Keratinocyte (primary cell): Measurements from ENCODE around the gene PARD3. TPM values are rescaled to one million over a fixed set of nuclear protein-coding genes. Genes with fewer than 3 reads are reported as not detected.

Source experiments
- DNase-seq: peaks from one replicate; pipeline ENCODE4 v3.0.0-alpha.2; 2011; ENCODE audit warnings: low read depth, missing footprints, low spot score
- FAIRE-seq: peaks from 2 replicates; lab custom pipeline; 2011; peaks lifted over from hg19 to GRCh38; lab: Jason Lieb, UNC
- H2AFZ ChIP-seq: 2 replicates; pipeline ENCODE4 v1.6.0; 2012; ENCODE audit warnings: low read length, control low read depth, inconsistent platforms; ENCODE audit not compliant: control insufficient read depth
- H3K27ac ChIP-seq: 2 replicates; pipeline ENCODE4 v1.5.1; 2011; ENCODE audit warnings: low read length; ENCODE audit not compliant: control insufficient read depth, insufficient read depth
- H3K27me3 ChIP-seq: 3 replicates; pipeline ENCODE4 v1.6.0; 2011; ENCODE audit warnings: low read length; ENCODE audit not compliant: control insufficient read depth, insufficient read depth; ENCODE audit errors: extremely low read depth
- H3K36me3 ChIP-seq, 2 experiments: 2 replicates in 1 of 2; 3 replicates in 1 of 2; pipeline ENCODE4 v1.5.1; 2011; ENCODE audit warnings: low read length in 2 of 2, mild to moderate bottlenecking in 1 of 2; ENCODE audit not compliant: control insufficient read depth in 2 of 2, insufficient read depth in 2 of 2; ENCODE audit errors: extremely low read depth in 1 of 2
- H3K4me1 ChIP-seq: 3 replicates; pipeline ENCODE4 v1.5.1; 2011; ENCODE audit warnings: low read length; ENCODE audit not compliant: control insufficient read depth, insufficient read depth; ENCODE audit errors: extremely low read depth
- H3K4me2 ChIP-seq: 3 replicates; pipeline ENCODE4 v1.6.0; 2011; ENCODE audit warnings: low read depth, low read length; ENCODE audit not compliant: control insufficient read depth, insufficient read depth; ENCODE audit errors: extremely low read depth
- H3K4me3 ChIP-seq, 3 experiments: fragments of 200-600 bp in 1 of 3; sonication (generic) in 1 of 3; 2 replicates in 2 of 3; 3 replicates in 1 of 3; pipeline ENCODE4 v1.5.1; 2011 to 2016; ENCODE audit warnings: low read length in 3 of 3, mild to moderate bottlenecking in 3 of 3, control low read depth in 2 of 3, inconsistent platforms in 1 of 3, low read depth in 1 of 3, mixed read lengths in 1 of 3, mixed run types in 1 of 3, moderate library complexity in 1 of 3; ENCODE audit not compliant: control insufficient read depth in 2 of 3, insufficient read depth in 2 of 3; ENCODE audit errors: extremely low read depth in 1 of 3
- H3K79me2 ChIP-seq: 2 replicates; pipeline ENCODE4 v1.6.0; 2012; ENCODE audit warnings: low read length; ENCODE audit not compliant: control insufficient read depth, insufficient read depth
- H3K9ac ChIP-seq: 3 replicates; pipeline ENCODE4 v1.6.0; 2011; ENCODE audit warnings: low read length; ENCODE audit not compliant: control insufficient read depth, insufficient read depth; ENCODE audit errors: extremely low read depth
- H3K9me1 ChIP-seq: 3 replicates; pipeline ENCODE4 v1.6.0; 2011; ENCODE audit warnings: low read length; ENCODE audit not compliant: control insufficient read depth, insufficient read depth; ENCODE audit errors: extremely low read depth
- H3K9me3 ChIP-seq: 2 replicates; pipeline ENCODE4 v1.5.1; 2012; ENCODE audit warnings: low read depth, low read length; ENCODE audit not compliant: control insufficient read depth
- H4K20me1 ChIP-seq: 3 replicates; pipeline ENCODE4 v1.6.0; 2011; ENCODE audit warnings: low read length; ENCODE audit not compliant: control insufficient read depth, insufficient read depth; ENCODE audit errors: extremely low read depth
- CTCF ChIP-seq, 3 experiments: IDR thresholded peaks in 1 of 3; conservative IDR thresholded peaks in 1 of 3; optimal IDR thresholded peaks in 1 of 3; 2 replicates in 2 of 3; 3 replicates in 1 of 3; pipeline versions ENCODE3 to v1.5.1; 2011; ENCODE audit warnings: low read length in 3 of 3, mild to moderate bottlenecking in 3 of 3, moderate library complexity in 2 of 3, control low read depth in 1 of 3, inconsistent platforms in 1 of 3; ENCODE audit not compliant: insufficient read depth in 2 of 3; ENCODE audit errors: extremely low read depth in 1 of 3
- EZH2 ChIP-seq: IDR thresholded peaks from one replicate; pipeline ENCODE4 v1.6.1; 2012; ENCODE audit warnings: inconsistent platforms, mild to moderate bottlenecking, low read length, moderate library complexity
- dilution Hi-C: fragments of 300-500 bp; cut with MboI; formaldehyde crosslinking; loops from one replicate; pipeline ENCODE4 v1.7.0; 2020; ENCODE audit warnings: low sequenced_read_pairs; ENCODE audit not compliant: extremely low pct_ligation_motif_present
- polyA plus RNA-seq, 5 experiments: library from polyadenylated mRNA; depleted of rRNA in 3 of 5; stranded (reverse) in 3 of 5; stranded (forward) in 1 of 5; unstranded in 1 of 5; fragments of >200 nt; gene quantifications; 1 replicate in 1 of 5; 2 replicates in 3 of 5; 3 replicates in 1 of 5; pipeline versions ENCODE4 v1.2.1 to v1.2.3, GENCODE V29; 2011 to 2012; ENCODE audit warnings: missing spikeins in 2 of 5, low read depth in 1 of 5, low replicate concordance in 1 of 5

Gene PARD3
- polyA plus RNA-seq, 1 donor (not counting 4 experiments of a cell fraction or from before 2014, with no cell fraction given): 46.4 TPM

GRCh38 chr10:34587680-34588019 is 227.4 kb downstream of the PARD3 start:
- Histone ChIP-seq H3K4me1 (peaks cover 40% of the 10 kb centered on the region), H3K9ac (no peak overlapping the region), H3K79me2 (peaks cover 30% of the 10 kb centered on the region), H3K9me3 (no peaks in the 10 kb centered on the region), H3K27me3 (no peaks in the 10 kb centered on the region), H3K36me3 (no peaks in the 10 kb centered on the region), H3K4me3 (no peak overlapping the region), H3K27ac (no peak overlapping the region), H2AFZ (no peak overlapping the region), H4K20me1 (no peaks in the 10 kb centered on the region), H3K4me2 (no peak overlapping the region), H3K9me1 (no peaks in the 10 kb centered on the region)
- DNase-seq (no peak), FAIRE-seq (no peak)
- dilution Hi-C loops: no loop called here
- TF ChIP-seq EZH2 (no peak), CTCF (optimal IDR thresholded peaks at IDR 0.05 in 1 of 3, IDR thresholded peaks at IDR 0.05 in 1 of 3, conservative IDR thresholded peaks at IDR 0.05 in 1 of 3; ENCODE audit: extremely low read depth in 1 of 3, insufficient read depth in 2 of 3, low read length in 3 of 3) (no peak)

- no peak overlapping the region for H3K4me2 ChIP-seq
- H3K27me3 ChIP-seq: no peaks in the 10 kb centered on the region
- H4K20me1 ChIP-seq: no peaks in the 10 kb centered on the region
- H3K9me1 ChIP-seq: no peaks in the 10 kb centered on the region
- H3K27ac ChIP-seq: no peak overlapping the region
- DNase-seq (no peak), FAIRE-seq (no peak)
- H3K4me1 ChIP-seq: peaks cover 45% of the 10 kb centered on the region
- H3K4me3 ChIP-seq: no peak overlapping the region
- dilution Hi-C loops: no loop called here
- H3K9ac ChIP-seq: no peak overlapping the region
- peaks cover 28% of the 10 kb centered on the region for H3K79me2 ChIP-seq
- TF ChIP-seq EZH2 (no peak), CTCF (optimal IDR thresholded peaks at IDR 0.05 in 1 of 3, IDR thresholded peaks at IDR 0.05 in 1 of 3, conservative IDR thresholded peaks at IDR 0.05 in 1 of 3; ENCODE audit: extremely low read depth in 1 of 3, insufficient read depth in 2 of 3, low read length in 3 of 3) (no peak)
- no peak overlapping the region for H2AFZ ChIP-seq
- H3K9me3 ChIP-seq: no peaks in the 10 kb centered on the region
- no peaks in the 10 kb centered on the region for H3K36me3 ChIP-seq
Measured at GRCh38 chr10:34587002-34587679, 228.0 kb downstream of the PARD3 start.
